GM19239 (cell line): ENCODE results near the gene ACOT7.
A peak's percentile ranks its signal among the peaks of the same experiment; 100 is the strongest.

ENCODE experiments used
- DNase-seq: peaks from one replicate; pipeline ENCODE4 v3.0.0; 2011; ENCODE audit warnings: low spot score; ENCODE audit not compliant: insufficient read length
- FAIRE-seq: peaks from 2 replicates; lab custom pipeline; 2011; peaks lifted over from hg19 to GRCh38; lab: Jason Lieb, UNC

The ACOT7 gene

DNA sequence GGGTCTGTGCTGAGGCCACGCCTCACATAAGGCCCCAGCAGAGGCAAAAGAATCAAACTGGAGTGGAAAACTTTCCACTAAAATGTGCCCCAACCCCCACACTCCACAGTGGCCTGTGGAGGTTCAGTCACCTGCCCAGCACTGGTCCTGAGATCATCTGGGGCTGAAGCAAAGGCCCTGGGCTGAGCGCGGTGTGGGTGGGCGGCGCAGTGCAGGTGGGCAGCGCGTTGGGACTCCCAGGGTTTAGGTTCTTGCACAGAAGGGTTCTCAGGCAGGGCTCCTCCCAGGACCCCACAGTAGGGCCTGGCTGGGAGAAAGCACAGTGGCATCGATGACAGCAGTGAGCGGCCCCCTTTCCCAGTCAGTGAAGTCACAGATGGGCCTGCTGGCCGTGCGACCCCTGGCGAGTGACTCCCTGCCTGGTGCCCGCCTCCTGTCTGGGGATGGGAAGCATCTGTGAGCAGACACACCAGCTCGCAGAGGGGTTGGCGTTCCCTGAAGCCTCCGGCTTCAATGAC, 118.9 kb downstream of the ACOT7 start:
- DNase-seq = no peak
- no peak for FAIRE-seq

DNA sequence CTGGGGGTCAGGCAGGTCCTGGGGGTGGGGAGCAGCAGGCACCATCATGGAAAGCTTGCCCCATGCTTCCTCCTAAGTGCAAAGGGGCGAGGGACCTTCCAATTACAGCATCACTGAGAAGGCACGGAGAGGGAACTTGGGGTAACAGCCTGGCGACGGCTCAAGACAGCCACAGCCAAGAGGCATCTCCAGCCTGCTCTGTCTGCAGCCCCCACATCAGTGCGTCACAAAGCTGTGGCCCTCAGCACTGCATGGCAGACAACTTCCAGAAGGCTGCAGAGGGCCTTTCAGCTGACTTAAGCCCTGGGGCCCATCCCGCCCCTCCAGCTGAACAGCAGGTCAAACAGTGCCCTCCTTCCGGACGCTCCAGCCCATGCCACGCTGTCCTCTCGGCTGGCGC, 119.5 kb downstream of the ACOT7 start:
- DNase-seq (no peak), FAIRE-seq (no peak)

DNA sequence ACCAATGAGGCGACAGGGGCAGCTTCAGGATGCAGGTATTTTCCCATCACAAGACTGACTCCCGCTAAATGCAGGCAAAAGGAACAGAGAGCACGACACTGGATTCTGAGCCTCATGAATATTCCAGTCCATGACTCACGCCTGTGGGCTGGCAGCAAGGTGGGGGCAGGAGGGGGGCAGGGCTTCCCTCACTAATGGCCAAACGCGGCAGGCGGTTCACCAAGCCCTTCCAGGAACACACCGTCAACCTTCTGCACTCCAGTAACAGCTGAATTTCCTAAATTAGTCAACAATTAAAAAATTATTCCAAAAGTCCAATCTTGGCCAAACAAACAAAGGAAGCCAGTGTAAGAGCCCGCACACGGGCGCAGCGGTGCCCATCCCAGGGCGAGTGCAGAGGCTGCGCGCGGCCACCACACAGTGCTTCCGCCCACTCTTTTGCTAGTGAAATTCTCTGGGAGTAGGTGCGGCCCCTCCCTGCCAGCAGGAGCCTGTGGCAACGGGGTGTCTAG, 120.1 kb downstream of the ACOT7 start:
- FAIRE-seq = no peak
- no peak for DNase-seq

DNA sequence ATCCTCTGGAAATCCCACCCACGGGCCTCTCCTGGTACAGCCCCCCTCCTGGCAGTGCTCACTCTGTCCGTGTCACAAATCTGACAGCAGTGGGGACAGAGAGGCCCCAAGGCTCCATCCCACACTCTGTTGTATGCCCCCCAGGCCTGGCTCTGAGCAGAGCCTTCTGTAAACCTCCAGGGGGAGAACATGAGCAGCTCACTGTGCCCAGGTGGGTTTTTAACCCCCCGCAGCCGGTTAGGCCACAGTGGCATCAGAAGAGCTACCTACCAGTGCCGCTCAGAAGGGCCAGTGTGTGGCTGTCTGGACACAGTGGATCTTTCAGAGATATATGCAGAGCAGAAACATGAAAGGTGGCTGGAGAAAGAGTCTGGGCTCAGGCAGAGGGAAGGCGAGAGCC, 120.7 kb downstream of the ACOT7 start:
- DNase-seq (no peak), FAIRE-seq (no peak)

DNA sequence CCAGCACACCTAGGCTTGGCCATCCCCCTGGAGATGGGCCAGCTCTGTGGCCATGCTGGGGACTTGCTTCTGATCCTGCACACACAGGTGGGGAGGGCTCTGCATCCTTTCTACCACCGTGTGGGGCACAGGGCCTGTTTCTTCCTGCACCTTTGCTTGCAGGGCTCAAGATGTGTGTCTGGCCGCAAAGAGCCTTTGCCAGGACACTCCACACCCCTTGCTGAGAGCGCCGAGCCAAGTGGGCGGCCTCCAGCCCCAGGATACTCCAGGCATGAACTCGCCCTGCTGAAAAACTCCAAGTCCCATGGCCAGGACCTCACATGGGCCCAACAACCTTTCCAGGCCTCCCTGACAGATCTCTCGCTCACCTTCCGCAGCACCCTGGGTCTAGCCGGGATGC, 121.1 kb downstream of the ACOT7 start:
- FAIRE-seq = no peak
- no peak for DNase-seq

DNA sequence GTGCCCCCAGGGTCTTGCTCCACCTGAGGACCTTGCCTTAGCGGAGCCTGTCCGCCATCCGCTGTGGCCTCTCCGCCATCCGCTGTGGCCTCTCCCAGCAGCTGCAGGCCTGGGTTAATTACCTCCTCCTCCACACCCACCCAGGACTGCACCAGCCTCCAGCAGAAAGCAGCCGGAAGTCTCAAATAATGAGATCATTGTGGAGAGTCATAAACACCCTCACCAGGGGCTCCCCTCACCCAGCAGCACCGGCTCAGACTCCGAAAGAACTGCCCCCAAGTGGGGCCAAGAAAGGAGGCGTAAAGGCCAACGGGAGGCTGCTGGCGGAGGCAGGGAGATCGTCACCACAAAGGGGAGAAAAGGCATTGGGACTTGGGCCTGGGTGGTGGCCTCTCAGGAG, 122.0 kb downstream of the ACOT7 start:
- DNase-seq = no peak
- no peak for FAIRE-seq

DNA sequence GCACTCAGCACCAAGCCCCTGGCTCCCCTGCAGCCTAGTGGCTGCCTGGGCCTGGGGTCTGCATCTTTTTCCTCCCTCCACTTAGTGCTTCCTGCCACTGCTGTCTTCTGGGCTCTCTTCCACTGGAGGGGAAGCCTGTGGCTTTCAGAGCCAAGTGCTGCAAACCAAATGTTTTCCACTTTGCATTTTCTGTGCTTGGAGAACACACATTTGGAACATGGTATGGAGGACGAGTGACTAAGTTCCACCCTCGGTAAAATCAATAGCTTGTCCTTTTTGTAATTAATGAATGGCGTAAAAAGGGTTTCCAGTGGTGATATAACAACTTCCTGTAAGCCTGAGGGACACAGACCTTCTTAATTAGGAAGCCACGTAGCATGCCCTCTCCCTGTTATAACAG, 122.6 kb downstream of the ACOT7 start:
- FAIRE-seq (no peak), DNase-seq (no peak)

DNA sequence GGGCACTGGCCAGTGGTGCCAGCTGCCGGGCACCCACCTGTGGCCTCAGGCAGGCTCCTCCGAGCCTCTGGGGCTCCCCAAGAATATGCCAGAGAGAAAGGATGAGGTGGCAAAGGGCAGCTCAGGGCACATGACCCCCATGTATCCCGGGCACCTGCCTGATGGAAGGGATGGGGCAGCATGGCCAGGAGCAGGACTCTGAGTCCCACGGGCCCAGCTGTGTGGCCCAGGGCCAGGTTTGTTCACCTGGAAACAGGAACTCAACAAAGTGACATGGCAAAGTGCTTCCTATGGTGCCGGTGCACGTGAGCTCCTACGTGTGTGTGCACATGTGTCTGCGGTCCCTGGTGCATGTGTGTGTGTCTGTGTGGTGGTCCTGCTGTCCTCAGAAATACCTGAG, 123.2 kb downstream of the ACOT7 start:
- DNase-seq (no peak), FAIRE-seq (no peak)

DNA sequence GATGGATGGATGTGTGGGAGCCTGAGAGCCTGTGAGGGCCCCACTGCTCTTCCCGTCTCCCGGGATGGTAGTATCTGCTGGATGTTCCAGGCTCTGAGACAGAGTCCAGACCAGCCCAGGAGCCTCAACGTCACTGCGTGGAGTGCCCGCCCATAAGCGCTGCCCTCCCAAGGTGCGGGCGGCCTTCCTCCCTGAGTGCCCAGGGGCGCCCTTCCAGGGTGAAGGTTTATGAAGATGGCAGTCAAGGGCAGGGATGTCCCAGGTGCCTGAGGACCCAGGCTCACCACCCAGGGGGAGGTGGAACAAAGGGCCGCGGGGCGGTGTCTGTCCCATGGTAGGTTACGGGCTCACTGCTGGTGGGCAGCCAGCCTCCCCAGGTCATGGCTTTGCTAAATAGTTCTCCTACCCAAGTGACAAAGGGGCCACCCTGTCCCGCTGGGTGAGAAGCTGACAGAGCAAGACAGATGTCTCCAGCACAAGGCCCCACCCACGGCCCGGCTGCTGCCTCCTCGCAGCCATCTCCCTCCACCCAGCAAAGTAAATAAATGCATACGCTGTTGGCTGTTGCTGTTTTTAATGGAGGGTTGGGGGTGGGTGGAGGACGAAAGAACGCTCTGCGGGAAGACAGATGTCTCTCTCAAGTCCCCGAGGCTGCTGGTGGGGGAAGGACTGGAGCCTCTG, 123.7 kb downstream of the ACOT7 start:
- FAIRE-seq (no peak), DNase-seq (no peak)

DNA sequence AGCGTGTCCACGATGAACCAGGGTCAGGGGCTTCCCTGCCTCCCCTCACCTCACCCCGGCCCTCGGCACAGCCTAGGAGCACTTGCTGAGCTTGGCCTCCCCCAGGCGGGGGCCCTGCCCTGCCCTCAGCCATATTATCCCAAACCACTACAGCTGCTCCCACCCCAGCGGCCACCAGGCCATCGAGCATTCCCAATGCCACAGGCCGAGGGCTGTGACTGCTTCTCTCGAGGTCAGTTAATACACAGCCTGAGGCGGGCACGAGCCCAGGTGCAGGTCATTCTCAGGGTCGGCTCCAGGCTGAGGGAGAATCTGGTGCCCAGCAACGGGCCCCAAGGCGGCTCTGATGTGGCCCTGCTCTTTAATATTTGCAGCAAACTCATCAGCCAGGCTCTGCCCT, 124.3 kb downstream of the ACOT7 start:
- FAIRE-seq (no peak), DNase-seq (no peak)

DNA sequence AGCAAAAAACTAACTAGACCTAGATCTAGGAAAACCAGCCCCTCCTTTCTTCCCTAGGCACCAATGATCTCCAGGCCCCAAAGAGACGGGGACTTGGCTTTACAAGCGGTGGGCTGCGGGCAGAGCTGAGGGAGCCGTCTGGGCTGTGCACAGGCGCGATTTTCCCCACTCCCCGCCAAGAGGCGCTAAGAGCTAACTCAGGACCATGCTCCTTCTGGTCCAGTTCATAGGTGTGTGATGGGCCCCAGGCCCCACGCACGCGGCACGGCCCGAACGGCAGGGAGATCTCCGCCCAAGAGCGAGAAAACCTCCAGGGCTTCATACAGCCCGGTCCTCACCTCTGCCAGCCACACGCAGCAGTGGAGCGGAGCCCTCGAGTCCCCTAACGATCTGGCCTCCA, 125.2 kb downstream of the ACOT7 start:
- FAIRE-seq = no peak
- no peak for DNase-seq

DNA sequence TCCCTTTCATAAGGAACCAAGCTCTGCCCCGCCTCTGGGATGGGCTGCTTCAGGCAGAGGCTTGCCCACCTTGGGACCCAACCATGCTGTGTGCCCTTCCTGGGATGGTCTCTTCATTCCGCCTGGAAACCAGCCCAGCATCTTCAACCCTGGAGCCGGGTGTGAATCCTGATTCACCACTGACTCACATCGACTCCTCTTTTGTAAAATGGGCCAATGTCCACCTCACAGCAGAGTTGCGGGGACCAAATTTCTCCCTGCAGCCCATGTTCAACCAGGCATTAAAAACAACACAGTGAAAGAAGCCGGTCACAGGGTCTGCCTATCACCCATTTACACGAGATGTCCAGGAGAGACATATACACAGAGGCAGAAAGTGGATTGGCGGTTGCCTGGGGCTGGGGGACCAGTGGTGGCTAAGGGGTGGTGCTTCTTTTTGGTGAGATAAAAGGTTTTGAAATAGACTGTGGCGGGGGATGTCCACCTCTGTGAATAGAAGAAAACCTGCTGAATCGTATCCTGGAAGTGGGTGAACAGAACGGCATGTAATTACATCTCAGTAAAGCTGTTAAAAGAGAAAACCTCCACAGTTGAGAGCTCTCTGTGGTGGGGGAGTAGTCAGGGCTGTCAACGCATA, 125.8 kb downstream of the ACOT7 start:
- FAIRE-seq (no peak), DNase-seq (no peak)

DNA sequence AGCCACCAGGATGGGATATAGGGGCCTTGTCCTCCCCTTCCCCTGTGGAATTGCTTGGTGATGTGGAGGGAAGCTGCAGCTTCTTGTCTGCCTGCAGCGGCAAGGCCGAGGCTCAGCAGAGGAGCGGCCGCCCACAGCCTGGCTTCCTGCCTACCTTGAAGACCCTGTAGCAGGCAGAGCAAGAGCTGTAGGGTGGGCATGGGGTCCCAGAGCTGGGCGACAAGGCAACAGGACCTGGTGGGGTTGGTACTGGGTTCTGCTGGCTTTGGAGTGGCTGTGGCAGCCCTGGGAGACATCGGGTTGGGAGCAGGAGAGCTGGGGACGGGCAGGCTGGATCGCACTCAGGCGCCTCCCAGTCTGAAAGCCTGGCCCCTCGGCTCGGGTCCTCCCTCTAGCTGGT, 126.9 kb downstream of the ACOT7 start:
- no peak for DNase-seq
- no peak for FAIRE-seq

DNA sequence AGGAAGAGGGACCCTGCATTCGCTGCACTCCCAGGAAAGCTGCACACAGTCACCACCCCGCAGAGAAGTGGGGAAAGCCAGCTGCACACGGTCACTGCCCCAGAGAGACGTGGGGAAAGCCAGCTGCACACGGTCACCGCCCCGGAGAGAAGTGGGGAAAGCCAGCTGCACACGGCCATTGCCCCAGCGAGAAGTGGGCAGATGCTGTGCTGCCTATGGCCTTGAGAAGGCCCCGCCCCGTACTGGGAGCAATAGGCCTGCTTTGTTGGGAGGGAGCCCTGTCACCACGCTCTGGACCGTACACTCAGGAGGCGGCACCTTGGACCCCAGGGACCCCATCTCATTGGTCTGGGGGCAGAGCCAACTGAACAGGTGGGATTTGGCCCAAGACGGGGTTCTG, 128.4 kb downstream of the ACOT7 start:
- no peak for DNase-seq
- FAIRE-seq = no peak

DNA sequence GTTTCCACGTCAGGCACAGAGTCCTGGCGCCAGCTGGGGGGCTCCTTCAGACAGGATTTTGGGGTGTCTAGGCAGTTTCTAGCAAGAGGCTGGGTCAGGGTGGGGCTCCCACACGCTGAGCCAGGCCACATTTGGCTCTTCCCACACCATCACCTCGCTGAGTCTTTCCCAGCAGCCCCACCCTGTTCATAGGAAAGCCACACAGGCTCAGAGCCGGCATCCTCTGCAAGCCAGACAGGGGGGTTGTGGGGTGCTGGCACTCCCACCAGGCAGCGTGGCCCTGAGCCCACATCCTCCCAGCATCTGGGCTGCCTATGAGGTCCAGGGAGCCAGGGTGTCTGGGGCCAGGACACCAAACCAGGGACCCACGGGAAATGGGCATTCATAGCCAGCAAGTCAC, 129.9 kb downstream of the ACOT7 start:
- DNase-seq (no peak), FAIRE-seq (no peak)

DNA sequence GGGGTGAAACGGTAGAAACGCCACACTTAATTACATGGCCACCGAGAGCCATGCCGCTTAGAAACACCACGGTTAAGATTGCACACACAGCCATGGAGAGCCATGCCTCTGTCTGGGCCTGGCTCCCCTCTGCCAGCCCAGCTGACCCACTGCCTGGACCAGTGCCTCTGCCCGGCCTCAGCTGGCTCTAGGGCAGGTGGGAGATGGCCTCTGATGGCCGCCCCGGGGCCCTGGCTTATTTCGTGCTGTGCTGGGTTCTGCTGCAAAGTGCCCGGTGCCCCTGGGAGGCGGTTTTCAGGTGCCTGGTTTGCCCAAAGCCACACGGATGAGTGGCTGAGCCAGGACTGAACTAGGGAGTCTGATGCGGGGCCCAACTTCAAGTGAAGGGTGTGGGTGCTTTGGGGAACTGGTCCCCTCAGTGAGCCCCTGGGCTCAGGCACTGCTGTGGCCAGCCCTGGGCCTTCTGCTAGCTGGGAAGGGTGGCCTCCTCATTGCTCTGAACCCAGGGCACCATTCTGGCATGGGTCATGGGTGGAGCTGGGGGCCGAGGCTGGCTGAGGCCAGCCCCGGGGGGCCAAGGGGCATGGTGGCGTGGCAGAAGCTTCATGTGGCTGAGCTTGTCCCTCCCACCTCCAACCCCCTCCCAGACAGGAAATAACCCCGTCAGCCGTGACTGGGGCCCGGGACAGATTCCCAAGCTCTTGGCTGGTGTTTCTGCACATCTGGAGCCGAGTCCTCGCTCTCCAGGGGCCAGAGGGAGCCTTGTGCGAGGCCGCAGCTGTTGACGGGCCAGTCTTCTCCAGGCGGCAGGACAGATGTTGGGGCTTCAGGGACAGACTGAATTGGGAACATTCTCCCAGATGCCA, 130.8 kb downstream of the ACOT7 start:
- DNase-seq = no peak
- FAIRE-seq = no peak

DNA sequence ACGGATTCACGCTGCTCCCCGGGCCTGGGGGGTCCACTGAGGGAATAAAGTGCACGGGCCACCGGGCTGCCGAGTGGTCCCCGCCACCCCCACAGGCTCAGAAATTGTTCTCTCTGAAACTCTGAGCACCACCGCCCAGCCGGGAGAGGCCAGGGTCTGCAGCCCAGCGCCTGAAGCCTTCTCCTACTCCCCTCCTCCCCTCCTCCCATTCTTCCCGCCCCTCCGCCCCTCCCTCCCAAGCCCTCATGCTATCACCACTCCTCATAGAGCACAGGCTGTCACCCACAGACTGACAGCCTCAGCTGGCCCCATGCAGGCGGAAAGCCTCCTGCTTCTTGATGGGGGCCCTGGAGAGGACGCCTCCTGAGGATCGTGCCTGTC, 132.0 kb downstream of the ACOT7 start:
- DNase-seq = no peak
- FAIRE-seq = no peak

DNA sequence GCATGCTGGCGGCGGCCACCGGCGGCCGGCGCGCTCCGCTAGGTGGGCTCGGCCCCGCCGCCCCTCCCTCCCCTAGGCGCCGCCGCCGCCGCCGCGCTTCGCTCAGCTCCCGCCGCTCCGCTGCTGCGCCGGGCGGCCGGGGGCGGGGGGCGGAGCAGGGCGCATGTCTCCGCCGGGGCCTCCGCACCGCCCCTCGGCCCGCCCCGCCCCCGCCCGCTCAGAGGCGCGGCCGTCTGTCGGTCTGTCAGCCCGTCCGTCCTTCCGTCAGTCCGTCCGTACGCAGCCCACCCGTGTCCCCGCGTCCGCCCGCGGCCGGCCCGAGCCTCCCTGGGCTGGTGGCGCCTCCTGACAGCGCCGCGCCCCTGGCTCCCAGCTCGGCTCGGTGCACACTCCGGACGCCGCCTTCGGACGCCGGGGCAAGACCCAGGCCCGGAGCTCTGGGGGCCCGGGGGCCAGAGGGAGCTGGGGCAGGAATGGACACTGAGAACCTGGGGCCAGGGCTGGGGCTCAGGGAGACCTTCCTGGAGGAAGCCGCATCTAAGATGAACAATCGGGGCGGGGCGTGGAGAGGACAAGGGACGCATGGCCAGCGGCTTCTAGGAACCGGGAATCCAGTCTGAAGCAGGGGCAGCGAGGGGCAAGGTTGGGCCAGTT, 132.5 kb downstream of the ACOT7 start, which contains the start of gene GPR153:
GPR153 (minus strand) TSS at position 138 of the 654 bp plus-strand sequence. CDS start 6,193 bp downstream, outside the sequence.
- FAIRE-seq = no peak
- peak; percentile 73 for DNase-seq

DNA sequence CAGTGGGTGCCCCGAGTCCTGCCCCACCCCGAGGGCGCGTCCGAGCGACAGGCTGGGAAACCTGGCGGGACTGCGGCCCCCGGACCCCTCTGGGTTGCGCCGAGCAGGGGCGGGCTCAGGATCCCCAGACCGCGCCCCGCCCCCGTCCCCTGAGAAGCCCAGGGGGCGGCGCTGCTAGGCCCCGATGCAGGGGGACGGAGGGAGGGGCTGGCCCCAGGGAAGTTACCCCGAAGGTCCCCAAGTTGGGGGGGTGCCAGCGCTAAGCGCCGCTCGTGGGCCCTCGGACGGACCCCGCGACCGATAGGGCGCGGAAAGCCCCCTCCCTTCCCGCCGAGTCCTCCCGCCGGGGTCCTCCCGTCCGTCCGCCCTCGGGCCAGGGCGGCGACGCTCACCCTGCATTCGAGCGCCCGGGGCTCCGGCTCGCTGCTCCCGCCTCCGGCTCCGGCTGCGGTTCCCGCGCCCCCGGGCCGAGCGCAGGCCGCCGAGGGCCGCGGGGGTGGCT, 133.1 kb downstream of the ACOT7 start:
- FAIRE-seq = no peak
- no peak for DNase-seq
